HG02884 (cell line): ENCODE data around the gene C2CD3.
"Not testable (repeated sequence)": the region's sequence is repeated elsewhere in the genome, so short reads cannot be mapped to it uniquely, and the experiment has no call there.

Experiments
- ATAC-seq: cut with Tn5 transposase; IDR thresholded peaks from one replicate; pipeline ENCODE4 v1.9.1; 2021; ENCODE audit warnings: mild to moderate bottlenecking, moderate library complexity; ENCODE audit not compliant: unreplicated experiment

The C2CD3 gene

DNA sequence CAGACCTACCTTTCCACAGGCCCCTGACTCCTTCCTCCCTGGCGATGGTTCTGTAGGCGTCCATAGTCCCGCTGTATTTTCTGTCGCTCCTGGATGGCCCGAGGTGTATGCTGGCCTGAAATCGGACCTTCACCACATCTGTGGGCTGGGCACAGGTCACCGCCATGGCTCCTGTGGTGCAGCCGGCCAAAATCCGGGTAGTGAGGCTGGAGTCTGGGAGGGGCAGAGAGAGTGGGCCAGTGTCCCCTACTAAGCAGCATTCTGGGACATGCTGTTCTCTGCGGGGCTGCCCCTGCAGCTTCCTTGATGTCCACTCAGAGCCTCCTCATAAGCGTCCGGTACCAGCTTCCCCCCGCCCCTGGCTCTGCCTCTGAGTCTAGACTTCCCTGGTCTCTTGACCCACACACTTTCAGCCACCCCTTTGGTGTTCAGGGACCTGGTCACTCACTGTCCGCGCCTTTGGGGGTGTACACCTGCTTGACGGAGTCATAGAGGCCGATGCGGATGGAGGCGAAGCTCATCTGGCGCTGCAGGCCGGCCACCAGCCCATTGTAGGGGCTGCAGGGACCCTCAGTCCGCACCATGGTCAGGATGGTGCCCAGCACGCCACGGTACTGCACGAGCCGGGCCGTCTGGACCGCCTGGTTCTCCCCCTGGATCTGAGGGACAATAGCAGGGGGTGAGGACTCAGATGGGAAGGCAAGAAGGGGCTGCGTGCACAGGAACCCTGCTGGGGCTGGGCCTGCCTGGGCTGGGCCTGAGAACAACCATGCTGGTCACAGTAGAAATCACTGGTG lies 164.9 kb downstream of the C2CD3 start:
- no peak for ATAC-seq

DNA sequence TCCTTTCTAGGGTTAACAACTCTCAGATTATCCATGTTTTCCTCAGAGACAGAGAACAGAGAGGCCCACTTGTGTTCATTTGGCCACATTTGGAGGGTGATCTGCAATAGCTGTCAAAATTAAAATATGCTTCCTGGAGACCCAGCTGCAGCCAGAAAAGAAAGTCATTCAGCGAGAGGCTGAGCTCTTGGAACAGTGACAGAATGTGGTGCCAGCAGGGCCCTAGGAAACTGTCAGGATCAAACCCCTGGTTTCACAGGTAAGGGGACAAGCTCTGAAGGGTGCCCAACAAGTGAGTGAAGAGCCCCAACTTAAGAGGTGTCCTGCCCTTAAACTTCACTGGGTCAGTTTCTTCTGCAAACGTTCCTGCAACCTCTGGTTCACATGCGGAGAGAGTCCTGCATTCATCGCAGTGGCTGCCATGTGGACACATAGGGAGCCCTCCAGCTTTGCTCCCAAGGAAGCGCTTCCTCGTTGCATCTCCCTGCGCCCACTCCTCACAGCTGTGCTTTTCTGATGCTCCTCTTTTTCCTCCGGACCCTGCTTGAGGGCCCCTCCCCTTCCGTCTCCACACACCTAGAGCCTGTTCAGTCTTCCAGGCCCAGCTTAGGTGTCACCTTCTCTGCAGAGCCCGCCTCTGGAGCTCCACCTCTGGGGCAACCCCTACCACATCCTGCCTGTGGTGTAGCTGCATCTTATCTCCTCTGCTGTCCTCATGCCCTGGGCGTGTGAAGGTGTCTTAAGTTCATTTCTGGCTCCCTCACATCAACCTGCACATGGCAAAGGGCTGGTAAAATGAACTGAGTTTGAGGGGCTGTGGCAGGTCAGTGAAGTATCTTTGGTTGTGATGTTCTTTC lies 165.8 kb downstream of the C2CD3 start:
- ATAC-seq = no peak

DNA sequence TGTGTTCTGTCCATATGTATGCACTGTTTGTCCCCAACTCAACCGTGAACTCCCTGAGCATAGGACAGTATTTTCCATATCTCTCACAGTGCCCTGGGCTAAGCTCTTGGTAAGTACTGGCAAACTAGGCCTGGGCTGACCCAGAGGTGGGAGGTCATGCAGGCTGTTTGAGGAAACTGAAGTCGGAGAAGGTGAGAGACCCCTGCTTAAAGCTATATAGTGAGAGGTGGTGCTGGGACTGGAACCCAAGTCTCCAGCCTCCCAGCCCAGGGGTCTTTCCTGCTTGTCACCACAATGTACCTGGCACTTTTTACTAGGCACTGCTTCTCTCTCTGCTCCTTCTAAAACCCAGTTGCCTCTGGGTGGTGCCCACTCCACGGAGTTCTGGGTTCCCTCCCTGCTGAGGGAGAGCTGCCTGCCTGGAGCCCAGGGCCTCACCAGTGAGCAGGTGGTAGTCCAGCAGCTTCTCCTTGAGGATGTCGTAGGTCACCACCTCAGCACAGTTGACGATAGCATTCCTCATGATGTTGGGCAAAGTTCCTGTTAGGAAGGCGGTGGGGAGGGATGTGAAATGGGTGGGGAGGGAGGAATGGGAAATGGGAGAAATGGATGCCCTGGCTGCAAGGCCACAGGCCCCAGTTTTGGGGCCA lies 166.6 kb downstream of the C2CD3 start:
- no peak for ATAC-seq

DNA sequence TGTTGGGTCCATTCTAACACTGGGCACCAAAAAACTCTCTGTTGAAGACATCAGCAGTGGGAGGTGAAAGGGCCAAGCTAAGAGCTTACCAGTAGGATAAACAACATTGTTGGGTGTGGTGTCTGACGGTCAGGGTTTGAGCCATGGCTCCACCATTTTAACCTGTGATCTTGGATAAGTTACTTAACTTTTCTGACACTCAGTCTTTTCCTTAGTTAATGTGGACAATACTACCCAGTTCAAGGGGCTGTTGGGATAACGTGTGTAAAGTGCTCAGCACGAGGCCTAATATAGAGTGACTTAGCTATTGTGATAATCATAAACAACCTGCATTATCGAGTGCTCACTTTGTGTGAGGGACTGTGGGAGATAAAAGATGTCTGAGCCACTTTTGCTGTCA lies 168.0 kb downstream of the C2CD3 start:
- no peak for ATAC-seq

DNA sequence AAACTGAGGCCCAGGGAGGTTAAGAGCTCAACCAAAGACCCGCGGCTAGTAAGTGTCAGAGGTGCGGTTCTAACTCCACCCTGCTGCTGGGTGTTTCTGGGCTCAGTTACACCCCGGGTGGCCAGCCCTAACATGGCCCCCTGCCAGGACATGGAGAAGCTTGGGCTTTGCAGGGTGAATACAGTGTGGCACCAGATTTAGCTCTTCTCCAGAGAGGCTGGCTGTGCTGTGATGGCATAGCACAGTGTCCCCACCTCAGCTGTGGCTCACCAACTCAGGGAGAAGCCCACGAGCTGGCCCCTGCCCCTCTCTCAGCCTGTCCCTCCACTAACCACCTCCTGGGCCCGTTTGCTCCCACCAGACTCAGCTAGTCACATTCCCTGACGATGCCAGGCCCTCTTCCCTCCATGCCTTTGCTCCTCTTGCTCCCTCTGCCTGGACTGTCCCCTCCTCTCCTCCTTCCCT lies 168.9 kb downstream of the C2CD3 start:
- ATAC-seq = no peak

DNA sequence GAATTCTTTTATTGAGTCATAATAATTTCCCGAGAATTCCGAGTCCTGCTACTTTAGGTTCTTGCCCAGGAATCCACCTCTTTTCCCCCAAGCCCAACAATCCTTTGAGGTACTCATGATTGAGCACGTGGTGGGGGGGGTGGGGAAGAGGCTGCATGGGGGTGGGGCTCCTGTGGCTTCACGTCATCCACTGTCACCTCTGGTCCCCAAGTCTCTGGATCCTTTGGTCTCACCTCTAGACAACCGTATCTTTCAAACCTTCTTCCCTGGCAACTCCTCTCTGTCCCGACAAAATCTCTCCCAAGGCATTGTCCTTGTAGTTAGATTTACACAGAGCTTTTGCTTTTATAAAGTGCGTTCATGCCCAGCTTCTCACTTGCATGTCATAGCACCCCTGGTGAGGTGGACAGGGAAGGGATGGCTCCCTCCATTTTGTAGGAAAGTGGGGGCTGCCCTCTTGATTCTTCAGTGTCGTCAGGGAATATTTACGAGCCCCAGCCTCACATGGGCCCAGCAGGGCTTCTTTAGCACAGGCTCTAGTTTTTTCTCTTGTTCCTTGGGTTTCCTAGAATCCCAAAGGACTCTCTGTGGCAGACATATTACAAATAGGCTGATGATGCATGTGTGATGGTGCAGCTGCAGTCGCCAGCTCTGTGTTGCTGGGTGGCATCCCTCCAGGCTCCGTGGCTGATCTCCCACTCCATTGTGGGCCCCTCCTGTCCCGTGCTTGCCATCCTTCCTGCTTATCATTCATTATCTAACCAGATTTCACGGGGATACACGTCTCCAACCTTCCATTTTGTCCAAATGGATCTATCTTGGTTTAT lies 170.3 kb downstream of the C2CD3 start:
- ATAC-seq = no peak

DNA sequence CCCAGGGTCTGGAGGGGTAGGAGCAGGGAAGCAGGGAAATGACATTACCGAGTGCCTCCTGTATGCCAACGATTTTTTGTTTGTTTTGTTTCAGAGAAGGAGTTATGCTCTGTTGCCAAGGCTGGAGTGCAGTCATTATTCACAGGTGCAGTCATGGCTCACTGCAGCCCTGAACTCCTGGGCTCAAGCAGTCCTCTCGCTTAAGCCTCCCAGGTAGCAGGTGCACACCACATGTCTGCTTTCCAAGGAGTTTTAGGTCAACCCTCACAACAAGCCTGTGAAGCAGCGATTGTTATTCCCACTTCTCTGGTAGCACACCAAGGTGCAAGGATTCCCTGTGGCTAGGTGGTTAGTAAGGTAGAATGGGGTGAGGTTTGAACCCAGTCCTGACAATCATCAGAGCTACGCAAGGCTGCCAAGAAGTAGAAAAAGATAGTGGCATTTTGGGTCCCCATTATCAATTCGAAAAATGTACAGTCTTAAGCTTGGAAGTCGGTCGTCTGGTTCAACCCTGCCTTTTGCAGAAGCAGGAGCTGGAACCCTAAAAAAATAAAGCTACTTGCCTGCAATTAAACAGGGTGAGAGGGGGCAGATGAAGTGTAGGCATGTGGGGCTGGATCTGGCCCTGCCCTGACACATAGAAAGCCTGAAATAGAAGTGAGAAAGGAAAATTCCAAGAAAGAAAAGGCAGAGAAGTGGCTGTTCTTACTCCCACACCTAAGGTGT lies 171.1 kb downstream of the C2CD3 start:
- ATAC-seq = no peak

DNA sequence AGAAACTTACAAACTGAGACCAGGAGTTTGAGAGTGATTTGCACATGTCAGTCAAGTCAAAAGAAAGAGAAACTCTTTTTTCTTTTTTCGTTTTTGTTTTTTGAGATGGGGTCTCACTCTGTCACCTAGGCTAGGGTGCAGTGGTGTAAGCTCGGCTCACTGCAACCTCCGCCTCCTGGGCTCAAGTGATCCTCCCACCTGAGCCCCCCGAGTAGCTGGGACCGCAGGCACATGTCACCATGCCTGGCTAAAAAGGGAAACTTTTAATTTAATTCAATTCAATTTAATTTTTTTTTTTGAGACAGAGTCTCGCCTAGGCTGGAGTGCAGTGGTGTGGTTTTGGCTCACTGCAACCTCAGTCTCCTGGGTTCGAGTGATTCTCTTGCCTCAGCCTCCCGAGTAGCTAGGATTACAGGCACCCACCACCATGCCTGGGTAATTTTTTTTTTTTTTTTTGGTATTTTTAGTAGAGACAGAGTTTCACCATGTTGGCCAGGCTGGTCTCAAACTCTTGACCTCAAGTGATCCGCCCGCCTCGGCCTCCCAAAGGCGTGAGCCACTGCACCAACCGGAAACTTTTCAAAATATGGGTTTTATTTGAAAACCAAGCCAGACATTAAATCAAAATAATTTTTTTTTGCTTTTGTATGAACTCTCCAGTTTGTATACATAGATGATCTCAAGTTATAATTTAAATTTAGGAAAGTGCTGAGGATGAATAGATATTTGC lies 171.8 kb downstream of the C2CD3 start:
- no peak for ATAC-seq

DNA sequence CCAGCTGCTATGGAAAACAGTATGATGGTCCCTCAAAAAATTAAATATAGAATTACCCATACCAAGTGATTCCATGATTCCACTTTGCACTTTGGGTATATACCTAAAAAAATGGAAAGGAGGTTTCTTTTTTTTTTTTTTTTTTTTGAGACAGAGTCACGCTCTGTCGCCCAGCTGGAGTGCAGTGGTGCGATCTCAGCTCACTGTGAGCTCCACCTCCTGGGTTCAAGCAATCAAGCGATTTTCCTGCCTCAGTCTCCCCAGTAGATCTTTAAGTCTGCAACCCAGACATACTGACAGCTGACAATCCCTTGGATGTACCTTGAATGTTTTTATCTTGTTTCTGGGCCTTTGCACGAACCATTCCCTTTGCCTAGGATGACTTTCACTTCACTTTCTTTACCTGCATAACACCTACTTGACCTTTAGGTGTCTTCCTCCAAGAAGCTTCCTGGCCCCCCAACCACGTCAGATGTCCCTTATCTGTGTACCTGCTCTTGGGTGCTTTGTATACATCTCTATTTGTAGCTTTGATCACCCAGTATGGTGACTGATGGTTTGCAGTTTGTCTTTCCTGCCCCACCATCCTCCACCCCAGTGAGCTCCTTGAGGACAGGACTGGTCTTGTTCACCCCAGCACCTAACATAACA lies 173.6 kb downstream of the C2CD3 start:
- no peak for ATAC-seq

DNA sequence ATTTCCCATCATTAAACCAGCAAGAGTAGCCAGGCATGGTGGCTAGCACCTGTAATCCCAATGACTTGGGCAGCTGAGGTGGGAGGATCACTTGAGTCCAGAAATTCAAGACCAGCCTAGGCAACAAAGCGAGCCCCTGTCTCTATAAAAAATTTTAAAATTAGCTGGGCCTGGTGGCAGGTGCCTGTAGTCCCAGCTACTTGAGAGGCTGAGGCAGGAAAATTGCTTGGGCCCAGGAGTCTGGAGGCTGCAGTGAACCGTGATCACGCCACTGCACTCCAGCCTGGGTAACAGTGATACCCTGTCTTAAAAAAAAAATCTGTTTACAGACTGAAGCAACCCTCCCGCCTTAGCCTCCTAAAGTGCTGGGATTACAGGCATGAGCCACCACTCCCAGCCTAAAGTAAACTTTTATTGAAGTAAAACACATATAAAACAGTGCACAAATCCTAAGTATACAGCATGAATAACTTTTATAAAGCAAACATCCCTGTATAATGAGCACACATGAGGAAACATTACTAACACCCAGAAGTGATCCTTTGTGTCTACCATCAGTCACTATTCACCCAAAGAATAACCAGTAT lies 174.5 kb downstream of the C2CD3 start:
- no peak for ATAC-seq

DNA sequence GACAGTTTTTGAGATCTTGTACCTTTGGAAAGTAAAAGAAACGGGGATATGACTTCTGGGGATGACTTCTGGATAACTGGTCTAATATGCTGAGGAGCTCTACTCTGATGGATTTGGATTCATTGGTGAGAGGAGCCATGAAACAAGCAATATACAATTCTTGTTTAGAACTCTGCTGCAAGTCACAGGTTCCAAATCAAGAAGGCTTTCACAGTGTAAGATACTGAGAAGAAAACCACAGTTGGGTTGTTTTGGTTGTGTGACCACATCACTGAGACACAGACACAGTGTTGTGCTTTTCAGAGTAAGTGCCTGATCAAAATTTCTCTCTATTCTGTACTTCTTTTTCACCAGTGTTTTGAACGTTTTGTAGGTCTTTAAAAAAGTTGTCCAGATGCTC lies 175.1 kb downstream of the C2CD3 start:
- ATAC-seq = no peak

DNA sequence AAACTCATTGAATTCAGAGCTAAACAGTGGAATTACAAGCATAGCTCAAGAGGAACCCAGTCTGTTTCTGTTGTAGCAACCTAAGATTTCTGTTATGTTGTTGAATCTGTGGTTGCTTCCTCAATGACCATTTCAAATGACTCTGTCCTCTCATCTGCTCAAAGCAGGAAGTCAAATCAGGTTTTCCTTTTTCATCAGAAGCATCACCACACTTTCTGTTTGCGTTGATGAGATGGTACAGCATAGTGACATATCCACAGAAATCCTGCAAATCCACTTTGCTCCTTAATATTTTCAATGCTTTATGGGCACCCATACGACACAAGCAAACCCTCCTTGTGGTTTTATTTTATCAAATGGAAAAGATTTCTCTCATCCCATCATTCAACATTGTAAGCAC lies 175.6 kb downstream of the C2CD3 start:
- ATAC-seq = no peak

DNA sequence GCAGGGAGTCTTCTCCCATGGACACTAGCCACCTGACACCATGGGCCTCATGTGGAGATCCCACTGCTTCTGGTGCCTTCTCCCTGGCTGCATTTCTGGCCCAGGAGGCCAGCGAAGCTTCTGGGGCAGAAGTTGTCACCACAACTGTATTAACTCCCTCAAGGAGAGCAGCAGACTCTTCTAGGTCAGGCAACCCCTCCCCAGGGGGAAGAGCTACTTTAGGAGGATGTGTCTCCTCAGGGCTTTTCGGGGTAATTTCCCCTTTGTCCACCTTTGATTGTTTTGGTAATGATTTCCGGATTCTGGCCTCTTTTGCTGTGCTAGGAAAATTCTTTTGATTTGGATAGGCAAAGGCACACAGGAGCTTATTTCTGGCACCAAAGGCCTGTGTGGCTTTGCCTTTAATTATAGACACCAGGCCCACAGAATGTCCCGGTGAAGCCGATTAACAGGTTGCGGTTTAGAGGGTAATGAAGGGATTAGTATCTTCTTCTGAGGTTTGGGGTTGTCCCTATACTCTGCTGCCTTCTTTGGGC lies 179.3 kb downstream of the C2CD3 start:
- ATAC-seq = no peak

DNA sequence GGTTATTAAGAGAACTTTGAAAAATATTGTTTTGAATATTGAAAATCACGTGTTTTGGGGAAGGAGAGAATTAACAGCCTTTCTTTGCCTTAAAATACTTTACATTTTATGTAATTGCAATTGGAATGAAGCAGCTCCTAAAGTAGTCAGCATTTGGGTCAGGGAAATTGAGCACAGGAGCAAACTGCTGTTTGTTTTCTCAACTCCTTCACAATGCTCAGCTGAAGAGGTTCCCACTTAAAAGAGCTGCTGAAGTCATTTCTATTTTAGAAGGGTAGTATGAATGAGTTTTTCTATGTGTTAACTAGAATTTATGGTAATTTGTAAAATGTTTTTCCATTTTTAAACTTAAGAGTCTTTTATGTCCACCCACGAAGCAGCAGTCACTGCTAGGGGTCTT lies 180.1 kb downstream of the C2CD3 start:
- ATAC-seq = no peak

DNA sequence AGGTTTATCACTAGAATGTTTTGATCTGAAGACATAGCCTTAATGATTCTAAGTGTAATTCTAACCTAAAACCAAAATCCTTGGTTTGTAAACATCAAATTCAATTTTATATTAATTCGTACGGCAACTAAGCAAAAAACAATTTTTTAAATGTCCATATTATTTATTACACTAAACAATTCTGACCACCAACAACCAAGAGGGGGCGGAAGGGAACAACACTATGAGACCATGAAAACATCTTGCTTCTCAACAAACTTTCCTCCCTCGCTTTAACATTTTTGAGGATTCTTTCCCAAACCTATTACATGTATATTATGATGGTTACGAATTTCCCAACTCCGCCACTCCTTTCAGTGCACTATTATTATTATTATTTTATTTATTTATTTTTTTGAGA lies 181.6 kb downstream of the C2CD3 start:
- ATAC-seq = no peak

DNA sequence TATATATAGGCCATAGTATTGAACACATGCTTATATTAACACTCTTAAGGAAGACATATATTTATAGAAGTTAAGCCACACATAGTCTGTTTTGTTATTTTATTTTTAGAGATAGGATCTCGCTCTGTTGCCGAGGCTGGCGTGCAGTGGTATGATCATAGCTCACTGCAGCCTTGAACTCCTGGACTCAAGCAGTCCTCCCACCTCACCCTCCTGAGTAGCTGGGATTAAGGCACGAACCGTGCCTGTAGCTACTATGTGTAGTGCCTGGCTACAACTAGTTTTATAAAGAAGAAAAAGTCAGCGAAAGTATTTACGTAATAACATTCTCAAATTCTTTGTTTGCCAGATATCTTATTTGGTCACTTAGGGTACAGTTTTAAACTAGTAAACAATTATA lies 182.6 kb downstream of the C2CD3 start:
- ATAC-seq = no peak

DNA sequence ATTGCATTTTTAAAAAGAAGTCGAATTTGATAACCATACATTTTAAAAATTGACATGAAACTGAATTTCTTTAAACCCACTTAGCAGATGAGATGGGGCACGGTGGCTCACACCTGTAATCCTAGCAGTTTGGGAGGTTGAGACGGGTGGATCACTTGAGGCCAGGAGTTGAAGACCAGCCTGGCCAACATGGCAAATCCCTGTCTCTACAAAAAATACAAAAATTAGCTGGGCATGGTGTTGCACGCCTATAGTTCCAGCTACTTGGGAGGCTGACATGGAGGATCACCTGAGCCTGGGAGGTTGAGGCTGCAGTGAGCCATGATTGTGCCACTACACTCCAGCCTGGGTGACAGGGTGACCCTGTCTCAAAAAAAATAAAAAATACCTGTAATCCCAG lies 185.1 kb downstream of the C2CD3 start:
- ATAC-seq = not testable (repeated sequence)
